Measurements from ENCODE around the gene DBET.
"Not testable (repeated sequence)": the region's sequence is repeated elsewhere in the genome, so short reads cannot be mapped to it uniquely, and the experiment has no call there.

The DBET gene

DNA sequence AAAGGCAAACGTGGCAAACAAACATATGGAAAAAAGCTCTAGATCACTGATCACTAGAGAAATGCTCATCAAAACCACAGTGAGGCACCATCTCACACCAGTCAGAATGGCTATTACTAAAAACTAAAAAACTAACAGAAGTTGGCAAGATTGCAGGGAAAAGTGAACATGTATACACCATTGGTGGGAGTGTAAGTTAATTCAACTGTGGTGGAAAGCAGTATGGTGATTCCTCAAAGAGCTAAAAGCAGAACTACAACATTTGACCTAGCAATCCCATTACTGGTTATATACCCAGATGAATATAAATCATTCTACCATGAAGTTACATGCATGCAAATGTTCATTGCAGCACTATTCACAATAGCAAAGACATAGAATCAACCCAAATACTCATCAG, 29.7 kb downstream of the DBET start:
- not testable (repeated sequence) for DNase-seq (ENCODE audit: insufficient read length, low spot score); FAIRE-seq

DNA sequence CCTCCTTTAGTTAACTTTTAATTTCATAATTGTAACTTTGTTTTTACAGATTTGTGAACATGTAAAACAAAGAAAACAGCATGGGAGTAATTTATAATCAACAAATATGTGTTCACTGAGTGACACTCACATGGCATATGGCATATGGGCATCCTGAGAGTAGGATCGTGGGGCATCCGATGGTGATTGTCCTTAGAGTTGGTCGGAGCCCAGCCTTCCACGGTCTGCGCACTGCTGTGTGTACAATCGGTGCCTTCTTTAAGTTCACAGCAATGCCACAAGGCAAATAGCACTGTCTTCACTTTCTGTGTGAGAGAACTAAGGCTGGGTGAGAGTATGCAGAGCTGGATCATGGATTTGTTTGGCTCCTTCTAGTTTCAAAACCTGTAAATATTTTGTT, 31.0 kb downstream of the DBET start:
- DNase-seq (ENCODE audit: insufficient read length, low spot score); FAIRE-seq: not testable (repeated sequence)

DNA sequence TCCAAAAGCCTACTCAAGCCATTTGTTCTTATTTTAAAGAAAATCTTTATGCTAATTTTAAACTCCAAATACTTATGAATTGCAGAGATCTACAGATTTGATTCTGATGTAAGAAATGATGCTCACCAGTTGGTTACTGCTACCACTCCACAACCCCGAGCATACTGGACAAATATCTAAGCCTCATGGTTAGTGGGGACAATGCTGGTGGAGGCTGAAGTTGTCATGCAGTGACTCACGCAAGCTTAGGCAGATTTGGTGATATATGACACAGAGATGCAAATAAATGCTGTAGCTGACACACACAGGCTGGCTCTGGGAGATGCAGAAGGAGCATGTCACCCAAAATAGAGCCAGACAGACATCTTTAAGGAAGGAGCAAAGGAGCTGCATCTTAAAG, 35.3 kb downstream of the DBET start:
- FAIRE-seq; DNase-seq (ENCODE audit: insufficient read length, low spot score): not testable (repeated sequence)

DNA sequence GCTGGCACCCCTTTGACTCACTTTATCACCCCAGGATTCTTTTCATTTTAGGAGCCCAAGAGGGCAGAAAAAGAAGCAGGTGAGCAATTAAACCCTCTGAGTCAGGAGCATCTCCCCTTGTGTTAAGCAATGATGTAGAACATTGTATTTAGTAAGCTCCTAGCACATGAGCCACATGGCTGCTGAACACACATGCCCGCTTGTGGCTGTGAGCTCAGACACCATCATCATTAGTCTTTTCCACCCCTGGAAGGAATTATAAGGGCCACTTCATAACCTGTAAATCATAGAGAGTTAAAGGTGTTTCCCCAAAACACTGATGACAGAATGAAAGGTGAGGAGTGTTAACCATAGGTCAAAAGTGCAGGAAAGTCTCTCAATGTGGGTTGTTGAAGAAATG, 37.2 kb downstream of the DBET start:
- FAIRE-seq; DNase-seq (ENCODE audit: insufficient read length, low spot score): not testable (repeated sequence)

DNA sequence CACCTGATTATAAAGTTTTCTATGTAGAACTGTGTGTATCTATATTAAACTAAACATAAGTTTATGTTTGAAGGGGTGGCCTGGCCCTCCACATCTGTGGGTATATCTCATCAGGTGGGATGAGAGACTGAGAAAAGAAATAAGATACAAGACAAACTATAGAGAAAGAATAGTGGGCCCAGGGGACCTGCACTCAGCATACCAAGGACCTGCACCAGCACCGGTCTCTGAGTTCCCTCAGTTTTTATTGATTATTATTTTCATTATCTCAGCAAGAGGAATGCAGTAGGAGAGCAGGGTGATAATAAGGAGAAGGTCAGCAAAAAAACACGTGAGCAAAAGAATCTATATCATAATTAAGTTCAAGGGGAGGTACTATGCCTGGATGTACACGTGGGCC, 41.9 kb downstream of the DBET start:
- not testable (repeated sequence) for DNase-seq (ENCODE audit: insufficient read length, low spot score); FAIRE-seq

DNA sequence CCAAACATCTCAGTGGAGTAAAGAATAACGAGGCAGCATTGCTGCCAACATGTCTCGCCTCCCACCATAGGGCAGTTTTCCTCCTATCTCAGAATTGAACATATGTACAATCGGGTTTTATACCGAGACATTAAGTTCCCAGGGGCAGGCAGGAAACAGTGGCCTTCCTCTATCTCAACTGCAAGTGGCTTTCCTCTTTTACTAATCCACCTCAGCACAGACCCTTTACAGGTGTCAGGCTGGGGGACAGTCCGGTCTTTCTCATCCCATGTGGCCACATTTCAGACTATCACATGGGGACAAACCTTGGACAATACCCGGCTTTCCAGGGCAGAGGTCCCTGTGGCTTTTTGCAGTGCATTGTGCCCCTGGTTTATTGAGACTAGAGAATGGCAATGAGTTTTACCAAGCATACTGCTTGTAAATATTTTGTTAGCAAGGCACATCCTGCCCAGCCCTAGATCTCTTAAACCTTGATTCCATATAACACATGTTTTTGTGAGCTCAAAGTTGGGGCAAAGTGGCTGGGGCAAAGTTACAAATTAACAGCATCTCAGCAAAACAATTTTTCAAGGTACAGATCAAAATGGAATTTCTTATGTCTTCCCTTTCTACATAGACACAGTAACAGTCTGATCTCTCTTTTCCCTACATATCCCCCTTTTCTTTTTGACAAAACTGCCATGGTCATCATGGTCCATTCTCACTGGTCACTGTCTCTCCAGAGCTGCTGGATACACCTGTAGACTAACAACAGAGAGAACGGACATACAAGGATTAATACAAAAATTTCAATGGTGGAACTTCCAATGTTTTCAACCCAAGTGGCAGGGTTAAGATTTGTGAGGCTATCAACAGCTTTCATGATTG, 42.5 kb downstream of the DBET start:
- FAIRE-seq, result not testable (repeated sequence)

DNA sequence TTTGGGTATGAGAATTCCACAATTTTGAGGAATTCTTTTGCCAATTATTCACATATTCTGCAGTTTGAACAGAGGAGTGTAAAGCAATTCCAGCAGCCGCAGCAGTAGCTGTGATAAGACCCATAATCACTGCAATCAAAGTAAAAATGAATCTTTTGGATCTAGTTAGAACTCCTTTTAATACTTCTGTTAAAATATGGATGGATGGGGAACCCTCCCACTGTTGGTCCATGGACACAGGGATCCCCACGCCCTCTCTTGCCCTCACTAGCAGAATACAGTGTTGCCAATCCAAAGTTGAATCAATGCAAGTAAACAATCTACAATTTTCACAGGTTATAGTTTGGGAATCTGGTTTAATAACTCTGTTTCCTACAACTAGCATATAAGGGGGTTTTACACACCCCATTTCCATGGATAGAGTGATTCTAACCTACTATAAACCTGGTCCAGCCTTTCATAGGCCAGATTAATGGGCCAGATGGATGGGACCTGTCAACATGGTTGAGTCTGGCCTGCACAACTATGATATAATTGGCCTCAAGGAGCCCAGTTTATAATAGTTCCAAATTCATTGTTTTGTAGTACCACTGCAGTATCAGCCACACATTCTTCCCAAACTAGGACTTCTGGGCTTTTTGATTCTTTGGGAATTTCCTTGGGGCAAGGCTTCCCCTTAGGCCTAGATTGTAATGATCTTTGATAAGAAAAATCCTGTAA, 43.6 kb downstream of the DBET start:
- not testable (repeated sequence) for FAIRE-seq; DNase-seq (ENCODE audit: insufficient read length, low spot score)

More for the DNA sequence above, 42.5 kb downstream of the DBET start:
- not testable (repeated sequence) for DNase-seq (ENCODE audit: insufficient read length, low spot score)

DNA sequence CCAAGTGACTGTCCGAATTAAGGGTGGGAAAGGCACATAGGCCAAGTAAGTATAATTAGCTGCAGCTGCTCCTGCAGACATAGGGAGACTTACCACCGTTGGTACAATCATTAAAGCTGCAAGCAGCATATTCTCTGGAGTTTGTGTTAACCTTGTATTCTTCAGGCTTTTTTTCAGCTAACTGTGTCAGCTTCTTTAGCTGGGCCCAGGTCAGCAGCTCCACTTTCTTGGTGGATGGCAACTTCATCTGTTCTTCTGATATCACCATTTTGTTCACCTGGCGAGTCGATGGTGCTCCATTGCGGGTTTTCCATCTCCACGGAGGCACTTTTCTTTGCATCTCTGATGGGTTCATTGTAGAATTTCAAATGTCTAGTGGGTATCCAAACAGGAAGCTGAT, 44.5 kb downstream of the DBET start:
- not testable (repeated sequence) for DNase-seq (ENCODE audit: insufficient read length, low spot score); FAIRE-seq

DNA sequence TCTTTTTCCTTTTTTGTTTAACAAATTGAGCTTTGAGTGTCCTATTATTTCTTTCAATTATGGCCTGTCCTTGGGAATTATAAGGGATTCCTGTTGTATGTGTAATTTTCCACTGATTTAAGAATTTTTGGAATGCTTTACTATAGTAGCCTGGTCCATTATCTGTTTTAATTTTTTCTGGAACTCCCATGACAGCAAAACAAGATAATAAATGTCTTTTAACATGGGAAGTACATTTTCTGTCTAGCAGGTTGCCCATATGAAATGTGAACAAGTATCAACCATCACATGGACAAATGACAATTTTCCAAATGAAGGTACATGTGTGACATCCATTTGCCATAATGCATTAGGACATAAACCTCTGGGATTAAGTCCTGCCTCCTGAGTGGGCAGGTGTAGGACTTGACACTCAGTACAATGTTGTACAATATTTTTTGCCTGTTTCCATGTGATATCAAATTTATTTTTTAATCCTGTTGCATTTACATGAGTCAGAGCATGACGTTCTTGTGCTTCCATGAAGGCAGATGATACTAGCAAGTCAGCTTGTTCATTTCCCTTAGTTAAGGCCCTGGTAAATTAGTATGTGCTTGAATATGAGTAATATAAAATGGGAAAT, 45.2 kb downstream of the DBET start:
- not testable (repeated sequence) for FAIRE-seq; DNase-seq (ENCODE audit: insufficient read length, low spot score)

DNA sequence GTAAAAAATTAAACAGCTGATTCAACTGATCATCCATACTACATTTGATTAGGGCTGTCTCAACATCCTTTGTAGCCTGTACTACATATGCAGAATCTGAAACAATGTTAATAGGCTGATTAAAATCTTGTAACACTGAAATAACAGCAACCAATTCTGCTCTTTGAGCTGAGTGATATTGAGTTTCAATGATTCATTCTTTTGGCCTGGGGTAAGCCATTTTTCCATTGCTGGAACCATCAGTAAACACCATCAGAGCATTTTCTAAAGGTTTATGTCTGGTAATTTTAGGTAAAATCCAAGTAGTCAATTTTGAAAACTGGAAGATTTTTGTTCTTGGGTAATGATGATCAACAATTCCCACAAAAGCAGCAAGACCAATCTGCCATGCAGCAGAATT, 45.7 kb downstream of the DBET start:
- FAIRE-seq; DNase-seq (ENCODE audit: insufficient read length, low spot score): not testable (repeated sequence)

DNA sequence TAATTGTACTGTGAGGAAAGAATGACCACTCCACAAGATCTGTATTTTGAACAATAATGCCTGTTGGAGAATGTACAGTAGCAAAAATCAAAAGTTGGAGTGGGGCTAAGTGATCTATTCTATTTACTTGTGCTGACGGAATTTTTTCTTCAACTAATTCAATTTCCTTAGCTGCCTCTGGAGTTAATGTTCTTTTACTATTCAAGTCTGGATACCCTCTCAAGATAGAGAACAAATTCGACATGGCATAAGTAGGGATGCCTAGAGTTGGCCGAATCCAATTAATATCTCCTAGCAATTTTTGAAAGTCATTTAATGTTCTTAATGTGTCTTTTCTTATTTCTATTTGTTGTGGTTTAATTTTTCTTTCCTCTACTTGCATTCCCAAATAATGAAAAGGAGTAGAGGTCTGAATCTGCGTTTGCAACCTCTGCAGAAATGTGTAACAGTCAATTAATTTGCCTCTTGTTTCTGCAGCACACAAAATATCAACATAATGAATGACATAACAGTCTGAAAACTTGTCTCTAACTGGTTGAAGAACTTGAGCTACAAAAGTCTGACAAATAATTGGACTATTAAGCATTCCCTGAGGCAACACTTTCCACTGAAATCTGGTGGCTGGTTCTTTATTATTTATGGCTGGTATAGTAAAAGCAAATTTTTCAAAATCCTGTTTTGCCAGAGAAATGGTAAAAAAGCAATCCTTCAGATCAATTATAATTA, 46.4 kb downstream of the DBET start:
- DNase-seq (ENCODE audit: insufficient read length, low spot score); FAIRE-seq: not testable (repeated sequence)

DNA sequence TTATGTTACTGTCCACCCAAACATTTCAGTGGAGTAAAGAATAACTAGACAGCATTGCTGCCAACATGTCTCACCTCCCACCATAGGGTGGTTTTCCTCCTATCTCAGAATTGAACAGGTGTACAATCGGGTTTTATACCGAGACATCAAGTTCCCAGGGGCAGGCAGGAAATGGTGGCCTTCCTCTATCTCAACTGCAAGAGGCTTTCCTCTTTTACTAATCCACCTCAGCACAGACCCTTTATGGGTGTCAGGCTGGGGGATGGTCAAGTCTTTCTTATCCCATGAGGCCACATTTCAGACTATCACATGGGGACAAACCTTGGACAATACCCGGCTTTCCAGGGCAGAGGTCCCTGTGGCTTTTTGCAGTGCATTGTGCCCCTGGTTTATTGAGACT, 48.6 kb downstream of the DBET start:
- DNase-seq (ENCODE audit: insufficient read length, low spot score); FAIRE-seq: not testable (repeated sequence)

DNA sequence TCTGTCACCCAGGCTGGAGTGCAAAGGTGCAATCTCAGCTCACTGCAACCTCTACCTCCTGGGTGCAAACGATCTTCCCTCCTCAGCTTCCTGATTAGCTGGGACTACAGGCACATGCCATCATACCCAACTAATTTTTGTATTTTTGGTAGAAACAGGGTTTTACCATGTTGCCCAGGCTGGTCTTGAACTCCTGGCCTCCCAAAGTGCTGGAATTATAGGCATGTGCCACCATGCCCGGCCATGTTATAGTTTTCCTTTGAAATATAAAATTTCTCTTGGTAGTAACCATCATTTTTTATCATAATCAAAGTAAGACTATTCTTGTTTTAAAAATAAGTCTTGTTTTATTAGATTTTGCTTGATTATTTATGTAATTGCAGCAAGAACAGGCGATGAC, 50.7 kb downstream of the DBET start:
- not testable (repeated sequence) for DNase-seq (ENCODE audit: insufficient read length, low spot score); FAIRE-seq

Measured in D721Med (cell line).